ENCODE data around the gene NDUFAF2.
"Not testable (repeated sequence)": the region's sequence is repeated elsewhere in the genome, so short reads cannot be mapped to it uniquely, and the experiment has no call there.

Gene NDUFAF2

GRCh38 chr5:61082516-61083280 is 137.7 kb downstream of the NDUFAF2 start:
- no peak for DNase-seq (ENCODE audit: low read depth)
- TF ChIP-seq, protein P1, sequence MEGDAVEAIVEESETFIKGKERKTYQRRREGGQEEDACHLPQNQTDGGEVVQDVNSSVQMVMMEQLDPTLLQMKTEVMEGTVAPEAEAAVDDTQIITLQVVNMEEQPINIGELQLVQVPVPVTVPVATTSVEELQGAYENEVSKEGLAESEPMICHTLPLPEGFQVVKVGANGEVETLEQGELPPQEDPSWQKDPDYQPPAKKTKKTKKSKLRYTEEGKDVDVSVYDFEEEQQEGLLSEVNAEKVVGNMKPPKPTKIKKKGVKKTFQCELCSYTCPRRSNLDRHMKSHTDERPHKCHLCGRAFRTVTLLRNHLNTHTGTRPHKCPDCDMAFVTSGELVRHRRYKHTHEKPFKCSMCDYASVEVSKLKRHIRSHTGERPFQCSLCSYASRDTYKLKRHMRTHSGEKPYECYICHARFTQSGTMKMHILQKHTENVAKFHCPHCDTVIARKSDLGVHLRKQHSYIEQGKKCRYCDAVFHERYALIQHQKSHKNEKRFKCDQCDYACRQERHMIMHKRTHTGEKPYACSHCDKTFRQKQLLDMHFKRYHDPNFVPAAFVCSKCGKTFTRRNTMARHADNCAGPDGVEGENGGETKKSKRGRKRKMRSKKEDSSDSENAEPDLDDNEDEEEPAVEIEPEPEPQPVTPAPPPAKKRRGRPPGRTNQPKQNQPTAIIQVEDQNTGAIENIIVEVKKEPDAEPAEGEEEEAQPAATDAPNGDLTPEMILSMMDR (IDR thresholded peaks at IDR 0.05; ENCODE audit: control insufficient read depth, extremely low read depth, insufficient read depth), result no peak
- no peak overlapping the region for H3K4me3 ChIP-seq (ENCODE audit: low read depth, low read length)

DNA sequence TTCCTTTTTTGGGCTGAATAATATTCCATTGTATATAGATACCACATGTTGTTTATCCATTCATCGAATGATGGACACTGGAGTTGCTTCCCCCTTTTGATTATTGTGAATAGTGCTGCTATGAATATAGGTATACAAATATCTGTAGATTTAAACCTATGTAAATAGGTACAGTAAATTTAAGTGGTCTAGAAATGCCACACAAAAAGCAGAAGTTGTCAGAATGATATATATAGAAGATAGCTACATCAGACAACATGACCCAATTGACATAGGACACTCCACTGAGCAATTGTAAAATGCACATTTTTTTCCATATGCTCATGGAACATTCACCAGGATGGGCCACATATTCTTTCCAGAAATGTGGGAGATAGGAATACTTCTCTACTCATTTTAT is 139.7 kb downstream of the NDUFAF2 start:
- TF ChIP-seq, protein P1 (IDR thresholded peaks at IDR 0.05; ENCODE audit: control insufficient read depth, extremely low read depth, insufficient read depth), result no peak

DNA sequence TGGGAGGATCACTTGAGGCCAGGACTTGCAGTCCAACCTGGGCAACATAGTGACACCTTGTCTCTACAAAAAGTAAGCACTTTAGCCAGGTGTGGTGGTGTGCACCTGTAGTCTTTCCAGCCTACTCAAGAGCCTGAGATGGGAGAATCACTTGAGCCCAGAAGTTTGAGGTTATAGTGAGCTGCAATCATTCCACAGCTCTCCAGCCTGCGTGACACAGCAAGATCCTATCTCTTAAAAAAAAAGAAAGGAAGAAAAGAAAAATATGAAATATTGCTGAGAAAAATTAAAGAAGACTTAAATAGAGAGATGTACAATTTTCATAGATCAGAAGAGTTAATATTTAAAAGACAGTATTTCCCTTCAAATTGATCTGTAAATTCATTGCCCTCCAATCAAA is 140.9 kb downstream of the NDUFAF2 start:
- no peak for DNase-seq (ENCODE audit: low read depth)
- no peak overlapping the region for H3K4me3 ChIP-seq (ENCODE audit: low read depth, low read length)
- TF ChIP-seq, protein P1 (IDR thresholded peaks at IDR 0.05; ENCODE audit: control insufficient read depth, extremely low read depth, insufficient read depth), result no peak

More for the DNA sequence above, 139.7 kb downstream of the NDUFAF2 start:
- no peak overlapping the region for H3K4me3 ChIP-seq (ENCODE audit: low read depth, low read length)
- no peak for DNase-seq (ENCODE audit: low read depth)

GRCh38 chr5:61087921-61088320 is 142.9 kb downstream of the NDUFAF2 start:
- H3K4me3 ChIP-seq (ENCODE audit: low read depth, low read length), result no peak overlapping the region
- TF ChIP-seq, protein P1 (IDR thresholded peaks at IDR 0.05; ENCODE audit: control insufficient read depth, extremely low read depth, insufficient read depth), result no peak
- DNase-seq (ENCODE audit: low read depth), result no peak

- TF ChIP-seq, protein P1 (IDR thresholded peaks at IDR 0.05; ENCODE audit: control insufficient read depth, extremely low read depth, insufficient read depth), result no peak
- no peak overlapping the region for H3K4me3 ChIP-seq (ENCODE audit: low read depth, low read length)
- no peak for DNase-seq (ENCODE audit: low read depth)
These were observed 144.3 kb downstream of the NDUFAF2 start for GRCh38 chr5:61089351-61089750.

GRCh38 chr5:61093046-61093771 is 148.2 kb downstream of the NDUFAF2 start:
- H3K4me3 ChIP-seq (ENCODE audit: low read depth, low read length); DNase-seq (ENCODE audit: low read depth): not testable (repeated sequence)

DNA sequence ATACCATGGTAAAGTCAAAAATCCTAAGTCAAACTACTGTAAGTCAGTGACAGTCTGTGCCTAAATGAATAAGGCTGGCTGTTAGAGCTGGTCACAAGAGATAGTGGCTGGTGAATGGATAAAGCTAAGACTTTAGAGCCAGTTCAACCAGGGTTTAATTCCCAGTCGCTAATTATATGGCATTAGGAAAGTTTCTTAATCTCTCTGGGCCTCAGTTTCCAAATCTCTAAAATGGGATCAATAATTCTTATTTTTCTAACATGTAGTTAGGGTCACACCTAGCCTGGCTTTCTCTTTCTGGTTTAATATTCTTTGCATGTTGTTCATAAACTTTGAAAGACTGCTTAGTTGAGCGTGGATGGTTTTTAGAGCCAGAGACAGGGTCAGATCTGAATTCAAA is 152.5 kb downstream of the NDUFAF2 start:
- no peak overlapping the region for H3K4me3 ChIP-seq (ENCODE audit: low read depth, low read length)
- DNase-seq (ENCODE audit: low read depth), result no peak
- TF ChIP-seq, protein P1 (IDR thresholded peaks at IDR 0.05; ENCODE audit: control insufficient read depth, extremely low read depth, insufficient read depth), result no peak

Measured in LNCaP clone FGC (cell line).